RWPE2 (cell line): ENCODE data around the gene GRIN1.
A peak's percentile ranks its signal among the peaks of the same experiment; 100 is the strongest.

Source experiments
- ATAC-seq: fragments of 200-7000 bp; cut with Tn5 transposase; 3 replicates; pipeline ENCODE4 v1.9.1; 2021; ENCODE audit warnings: low read depth
- DNase-seq: peaks from one replicate; pipeline ENCODE4 v3.0.0-alpha.2; 2020; ENCODE audit warnings: low spot score
- H3K27ac ChIP-seq: fragments of 450-650 bp; 2 replicates; pipeline ENCODE4 v1.5.1; 2017; ENCODE audit warnings: mild to moderate bottlenecking; ENCODE audit not compliant: poor library complexity, severe bottlenecking
- H3K27me3 ChIP-seq: fragments of 250-450 bp; sonication (Bioruptor Pico); 2 replicates; pipeline ENCODE4 v1.5.1; 2021; ENCODE audit warnings: mild to moderate bottlenecking, moderate library complexity; ENCODE audit not compliant: insufficient read depth, poor library complexity, severe bottlenecking
- H3K36me3 ChIP-seq: fragments of 250-450 bp; sonication (Bioruptor Pico); 2 replicates; pipeline ENCODE4 v1.5.1; 2020; ENCODE audit warnings: low read depth, mild to moderate bottlenecking, moderate library complexity
- H3K4me1 ChIP-seq: fragments of 250-450 bp; sonication (Bioruptor Pico); 2 replicates; pipeline ENCODE4 v1.5.1; 2021; ENCODE audit warnings: mild to moderate bottlenecking, moderate library complexity; ENCODE audit not compliant: insufficient read depth, poor library complexity, severe bottlenecking
- H3K4me3 ChIP-seq: fragments of 250-450 bp; sonication (Bioruptor Pico); 2 replicates; pipeline ENCODE4 v1.5.1; 2021; ENCODE audit warnings: mild to moderate bottlenecking, moderate library complexity; ENCODE audit not compliant: severe bottlenecking
- H3K9me3 ChIP-seq: fragments of 250-450 bp; sonication (Bioruptor Pico); 2 replicates; pipeline ENCODE4 v1.5.1; 2021; ENCODE audit warnings: mild to moderate bottlenecking, moderate library complexity; ENCODE audit not compliant: severe bottlenecking
- TF ChIP-seq, protein P1 (sequence below): fragments of 450-650 bp; IDR thresholded peaks from one replicate; pipeline ENCODE4 v1.5.1; 2017; ENCODE audit warnings: mild to moderate bottlenecking, moderate library complexity; ENCODE audit not compliant: poor library complexity, severe bottlenecking

The GRIN1 gene

DNA sequence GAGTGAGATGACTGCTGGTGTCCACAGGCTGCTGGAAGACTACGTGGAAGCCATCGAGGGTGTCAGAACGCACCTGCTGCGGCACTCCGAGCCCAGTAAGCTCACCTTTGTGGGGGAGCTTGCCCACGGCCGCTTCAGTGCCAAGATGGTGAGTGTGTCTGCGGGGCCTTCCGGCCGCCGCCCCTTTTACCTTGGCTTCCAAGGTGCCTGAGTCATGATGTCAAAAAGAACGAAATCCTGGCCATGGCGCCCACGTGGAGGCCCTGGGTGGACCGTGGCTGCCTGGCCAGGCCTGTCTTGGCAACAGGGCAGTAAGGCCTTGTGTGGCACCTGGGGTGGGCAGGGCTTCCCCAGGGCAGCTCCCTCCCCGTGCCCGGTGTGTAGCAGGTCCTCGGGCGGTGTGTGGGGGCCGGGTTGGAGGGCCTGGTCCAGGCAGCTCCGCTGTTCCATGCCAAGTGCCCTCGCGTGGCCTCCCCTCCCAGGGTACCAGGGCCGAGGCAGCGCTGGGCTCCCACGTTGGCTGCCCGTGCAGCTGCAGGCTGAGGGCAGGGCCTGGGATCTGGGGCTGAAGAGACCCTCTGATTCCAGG, 32.2 kb upstream of the GRIN1 start:
- H3K27me3 ChIP-seq = no peaks in the 10 kb centered on the region
- ATAC-seq (no peak; the same call in 2 of the 3 replicates), DNase-seq (peak; percentile 70)
- peaks cover 40% of the 10 kb centered on the region for H3K36me3 ChIP-seq
- H3K27ac ChIP-seq = no peak overlapping the region
- TF ChIP-seq, protein P1, sequence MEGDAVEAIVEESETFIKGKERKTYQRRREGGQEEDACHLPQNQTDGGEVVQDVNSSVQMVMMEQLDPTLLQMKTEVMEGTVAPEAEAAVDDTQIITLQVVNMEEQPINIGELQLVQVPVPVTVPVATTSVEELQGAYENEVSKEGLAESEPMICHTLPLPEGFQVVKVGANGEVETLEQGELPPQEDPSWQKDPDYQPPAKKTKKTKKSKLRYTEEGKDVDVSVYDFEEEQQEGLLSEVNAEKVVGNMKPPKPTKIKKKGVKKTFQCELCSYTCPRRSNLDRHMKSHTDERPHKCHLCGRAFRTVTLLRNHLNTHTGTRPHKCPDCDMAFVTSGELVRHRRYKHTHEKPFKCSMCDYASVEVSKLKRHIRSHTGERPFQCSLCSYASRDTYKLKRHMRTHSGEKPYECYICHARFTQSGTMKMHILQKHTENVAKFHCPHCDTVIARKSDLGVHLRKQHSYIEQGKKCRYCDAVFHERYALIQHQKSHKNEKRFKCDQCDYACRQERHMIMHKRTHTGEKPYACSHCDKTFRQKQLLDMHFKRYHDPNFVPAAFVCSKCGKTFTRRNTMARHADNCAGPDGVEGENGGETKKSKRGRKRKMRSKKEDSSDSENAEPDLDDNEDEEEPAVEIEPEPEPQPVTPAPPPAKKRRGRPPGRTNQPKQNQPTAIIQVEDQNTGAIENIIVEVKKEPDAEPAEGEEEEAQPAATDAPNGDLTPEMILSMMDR = no peak
- H3K4me1 ChIP-seq = no peaks in the 10 kb centered on the region
- H3K9me3 ChIP-seq = no peaks in the 10 kb centered on the region
- H3K4me3 ChIP-seq = no peak overlapping the region

DNA sequence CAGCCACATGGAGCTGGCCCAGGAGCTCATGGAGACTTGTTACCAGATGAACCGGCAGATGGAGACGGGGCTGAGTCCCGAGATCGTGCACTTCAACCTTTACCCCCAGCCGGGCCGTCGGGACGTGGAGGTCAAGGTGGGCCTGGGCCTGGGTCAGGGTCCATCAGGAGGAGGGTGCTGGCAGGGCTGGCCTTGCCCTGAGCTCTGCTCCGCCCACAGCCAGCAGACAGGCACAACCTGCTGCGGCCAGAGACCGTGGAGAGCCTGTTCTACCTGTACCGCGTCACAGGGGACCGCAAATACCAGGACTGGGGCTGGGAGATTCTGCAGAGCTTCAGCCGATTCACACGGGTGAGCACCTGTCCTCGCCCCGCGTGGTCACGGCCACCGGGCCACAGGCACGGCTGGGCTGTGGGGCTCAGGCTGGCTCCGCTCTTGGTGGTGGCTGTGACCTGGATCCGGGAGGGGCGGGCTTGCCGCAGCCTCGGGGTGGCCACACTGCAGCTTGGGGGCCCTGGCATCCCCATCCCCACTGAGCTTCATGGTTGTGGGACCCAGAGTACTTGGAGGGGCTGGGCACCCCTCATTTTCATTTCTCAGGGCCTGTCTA, 31.5 kb upstream of the GRIN1 start:
- no peak overlapping the region for H3K4me3 ChIP-seq
- no peak for DNase-seq
- H3K9me3 ChIP-seq = no peaks in the 10 kb centered on the region
- no peak overlapping the region for H3K27ac ChIP-seq
- H3K36me3 ChIP-seq = peaks cover 39% of the 10 kb centered on the region
- no peaks in the 10 kb centered on the region for H3K4me1 ChIP-seq
- no peaks in the 10 kb centered on the region for H3K27me3 ChIP-seq
- ATAC-seq = no peak
- TF ChIP-seq, protein P1 = no peak

DNA sequence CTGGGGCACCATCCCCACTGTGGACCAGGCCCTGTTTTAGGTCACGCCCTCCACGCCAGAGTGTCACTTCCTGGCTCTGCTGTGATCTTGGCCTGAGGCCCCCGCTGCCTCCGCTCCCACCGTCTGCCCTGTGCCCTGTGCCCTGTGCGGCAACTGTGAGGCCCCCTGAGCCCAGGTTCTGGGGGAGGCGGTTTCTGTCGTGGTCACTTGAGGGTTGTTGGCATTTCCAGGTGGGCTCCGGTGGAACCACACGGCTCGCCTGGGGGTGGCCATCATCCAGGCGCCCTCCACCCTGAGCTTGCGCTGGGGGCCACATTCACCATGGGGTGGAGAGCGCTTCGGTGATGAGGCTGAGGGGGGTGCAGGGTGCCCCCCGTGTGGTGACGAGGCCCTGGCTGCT, 31.0 kb upstream of the GRIN1 start:
- ATAC-seq (no peak), DNase-seq (no peak)
- Histone ChIP-seq H3K27me3 (no peaks in the 10 kb centered on the region), H3K4me3 (no peak overlapping the region), H3K4me1 (no peaks in the 10 kb centered on the region), H3K36me3 (peaks cover 39% of the 10 kb centered on the region), H3K27ac (no peak overlapping the region), H3K9me3 (no peaks in the 10 kb centered on the region)
- TF ChIP-seq, protein P1 = no peak

DNA sequence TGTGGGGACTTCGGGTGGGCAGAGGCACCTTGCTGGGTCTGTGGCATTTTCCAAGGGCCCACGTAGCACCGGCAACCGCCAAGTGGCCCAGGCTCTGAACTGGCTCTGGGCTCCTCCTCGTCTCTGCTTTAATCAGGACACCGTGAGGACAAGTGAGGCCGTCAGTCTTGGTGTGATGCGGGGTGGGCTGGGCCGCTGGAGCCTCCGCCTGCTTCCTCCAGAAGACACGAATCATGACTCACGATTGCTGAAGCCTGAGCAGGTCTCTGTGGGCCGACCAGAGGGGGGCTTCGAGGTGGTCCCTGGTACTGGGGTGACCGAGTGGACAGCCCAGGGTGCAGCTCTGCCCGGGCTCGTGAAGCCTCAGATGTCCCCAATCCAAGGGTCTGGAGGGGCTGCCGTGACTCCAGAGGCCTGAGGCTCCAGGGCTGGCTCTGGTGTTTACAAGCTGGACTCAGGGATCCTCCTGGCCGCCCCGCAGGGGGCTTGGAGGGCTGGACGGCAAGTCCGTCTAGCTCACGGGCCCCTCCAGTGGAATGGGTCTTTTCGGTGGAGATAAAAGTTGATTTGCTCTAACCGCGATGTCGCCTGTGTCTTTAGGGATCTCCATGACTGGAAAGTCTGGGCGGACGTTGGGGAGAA, 30.2 kb upstream of the GRIN1 start:
- no peak overlapping the region for H3K4me3 ChIP-seq
- ATAC-seq (no peak), DNase-seq (no peak)
- H3K27me3 ChIP-seq = no peaks in the 10 kb centered on the region
- H3K27ac ChIP-seq = no peak overlapping the region
- peaks cover 39% of the 10 kb centered on the region for H3K36me3 ChIP-seq
- H3K4me1 ChIP-seq = no peaks in the 10 kb centered on the region
- no peaks in the 10 kb centered on the region for H3K9me3 ChIP-seq
- TF ChIP-seq, protein P1 = no peak
